ENCODE data around the gene KLHL6.
"Not testable (repeated sequence)": the region's sequence is repeated elsewhere in the genome, so short reads cannot be mapped to it uniquely, and the experiment has no call there.

The KLHL6 gene

DNA sequence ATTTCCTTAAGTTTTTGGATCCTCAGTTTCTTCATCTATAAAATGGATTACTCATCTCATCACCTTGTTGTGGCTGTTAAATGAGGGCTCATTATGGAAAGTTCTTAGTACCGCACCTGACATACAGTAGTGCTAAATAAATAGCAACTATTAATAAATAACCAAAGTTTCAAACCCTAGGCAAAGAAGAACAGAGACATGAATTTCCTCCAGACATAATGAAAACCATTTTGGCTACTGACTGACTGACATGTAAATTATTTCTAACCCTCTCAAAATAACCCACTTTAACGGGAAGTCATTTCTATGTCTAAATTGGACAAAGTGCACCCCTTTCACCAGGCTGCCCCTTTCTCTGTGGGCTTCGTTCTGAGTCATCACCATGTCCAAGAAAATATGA lies 17.4 kb upstream of the KLHL6 start:
- H3K4me3 ChIP-seq, result no peak overlapping the region
- no peak overlapping the region for H3K27ac ChIP-seq

DNA sequence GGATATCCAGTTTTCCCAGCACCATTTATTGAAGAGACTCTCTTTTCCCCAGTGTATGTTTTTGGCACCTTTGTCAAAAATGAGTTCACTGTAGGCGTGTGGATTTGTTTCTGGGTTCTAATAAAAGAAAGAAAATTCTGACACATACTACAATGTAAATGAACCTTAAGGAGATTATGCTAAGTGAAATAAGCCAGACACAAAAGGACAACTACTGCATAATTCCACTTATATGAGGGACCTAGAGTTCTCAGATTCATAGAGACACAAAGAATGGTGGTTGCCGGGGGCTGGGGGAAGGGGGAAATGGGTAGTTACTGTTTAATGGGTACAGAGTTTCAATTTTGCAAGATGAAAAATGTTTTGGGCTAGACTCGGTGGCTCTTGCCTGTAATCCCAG lies 14.7 kb upstream of the KLHL6 start:
- not testable (repeated sequence) for H3K4me3 ChIP-seq, H3K27ac ChIP-seq

DNA sequence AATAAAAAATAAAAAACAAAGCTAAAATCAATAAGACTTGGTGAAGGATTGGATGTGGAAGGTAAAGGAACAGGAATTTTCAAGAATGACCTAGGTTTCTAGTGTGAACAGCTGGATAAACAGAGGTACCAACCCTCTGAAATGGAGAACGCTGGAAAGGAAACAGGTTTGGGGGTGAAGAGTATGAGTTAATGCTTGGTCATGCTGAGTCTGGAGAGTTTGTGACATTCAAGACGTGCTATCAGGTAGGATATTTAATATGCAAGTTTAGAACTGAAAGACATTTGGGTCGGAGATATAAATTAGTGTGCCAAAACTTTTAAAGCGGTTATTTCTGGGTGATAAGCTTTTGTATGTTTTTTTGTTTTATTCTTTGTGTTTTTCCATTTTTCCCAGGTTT lies 11.4 kb upstream of the KLHL6 start:
- H3K4me3 ChIP-seq, result no peak overlapping the region
- H3K27ac ChIP-seq, result no peak overlapping the region

DNA sequence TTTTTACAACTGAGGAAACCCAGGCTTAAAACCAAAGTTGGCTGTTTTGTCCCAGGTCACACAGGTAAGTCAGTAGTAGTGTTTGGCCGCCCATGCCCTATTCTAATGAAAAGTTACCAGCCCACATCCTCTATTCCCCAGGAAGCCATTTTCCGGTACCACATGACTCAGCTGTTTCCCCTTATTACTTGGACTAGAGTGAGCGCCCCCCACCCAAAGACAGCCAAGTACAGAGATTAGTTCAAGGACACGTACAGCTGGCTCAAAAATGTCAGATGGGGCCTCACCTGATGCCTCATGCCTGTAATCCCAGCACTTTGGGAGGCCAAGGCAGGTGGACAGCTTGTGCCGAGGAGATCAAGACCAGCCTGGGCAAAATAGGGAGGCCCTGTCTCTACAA lies 8.5 kb upstream of the KLHL6 start:
- Histone ChIP-seq H3K27ac (no peak overlapping the region), H3K4me3 (no peak overlapping the region)

DNA sequence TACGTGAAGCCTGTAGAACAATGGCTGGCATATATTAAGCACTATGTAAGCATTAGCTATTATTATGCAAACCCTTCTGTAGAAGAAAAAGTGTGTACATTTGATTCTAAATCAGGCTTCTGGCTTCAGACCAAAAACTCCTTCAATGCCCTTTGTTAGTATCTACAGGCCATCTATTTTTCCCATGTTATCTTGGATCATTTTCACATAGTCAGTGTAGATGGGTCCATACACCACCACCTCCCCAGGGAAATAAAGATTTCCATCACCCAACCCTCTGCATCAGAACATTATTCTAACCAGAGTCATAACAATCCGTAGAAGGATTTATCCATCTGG lies 8.0 kb upstream of the KLHL6 start:
- H3K4me3 ChIP-seq, result no peak overlapping the region
- no peak overlapping the region for H3K27ac ChIP-seq

DNA sequence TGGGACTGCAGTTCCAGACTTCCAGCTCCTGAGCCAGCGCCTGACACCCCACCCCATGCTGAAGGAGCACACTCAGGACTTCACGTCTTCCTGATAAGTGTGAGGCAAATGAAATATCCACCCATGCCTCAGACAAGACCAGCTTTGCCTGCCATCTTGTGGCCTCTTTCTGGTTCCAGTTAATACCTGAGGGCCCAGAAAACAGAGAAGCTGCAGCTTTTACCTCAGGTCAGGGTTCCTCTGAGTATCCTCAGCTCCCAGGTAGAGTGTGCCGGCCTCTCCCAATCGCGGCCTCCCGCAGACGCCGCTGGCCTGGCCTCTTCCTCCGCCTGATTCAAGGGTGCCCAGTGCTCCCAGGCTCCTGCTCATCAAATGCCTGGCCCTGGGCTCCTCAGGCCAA lies 5.1 kb upstream of the KLHL6 start:
- H3K27ac ChIP-seq, result no peak overlapping the region

DNA sequence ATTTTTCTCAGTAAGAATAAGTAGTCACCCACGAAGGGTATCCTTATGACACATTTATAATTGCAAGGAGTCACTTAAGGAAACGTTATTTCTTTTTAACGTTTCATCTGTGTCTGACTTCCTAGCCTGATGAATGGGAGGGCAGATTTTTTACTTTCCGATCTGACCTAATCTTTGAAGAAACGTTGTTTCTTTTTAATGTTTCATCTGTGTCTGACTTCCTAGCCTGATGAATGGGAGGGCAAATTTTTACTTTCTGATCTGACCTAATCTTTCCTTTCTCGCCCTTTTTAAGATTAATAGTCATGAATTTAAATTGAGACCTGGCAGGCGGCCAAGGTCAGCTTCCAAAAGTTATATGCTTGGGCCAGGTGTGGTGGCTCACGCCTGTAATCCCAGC lies 3.0 kb upstream of the KLHL6 start:
- no peak overlapping the region for H3K27ac ChIP-seq
- H3K4me3 ChIP-seq, result no peak overlapping the region

More for the DNA sequence above, 5.1 kb upstream of the KLHL6 start:
- H3K4me3 ChIP-seq, result no peak overlapping the region

DNA sequence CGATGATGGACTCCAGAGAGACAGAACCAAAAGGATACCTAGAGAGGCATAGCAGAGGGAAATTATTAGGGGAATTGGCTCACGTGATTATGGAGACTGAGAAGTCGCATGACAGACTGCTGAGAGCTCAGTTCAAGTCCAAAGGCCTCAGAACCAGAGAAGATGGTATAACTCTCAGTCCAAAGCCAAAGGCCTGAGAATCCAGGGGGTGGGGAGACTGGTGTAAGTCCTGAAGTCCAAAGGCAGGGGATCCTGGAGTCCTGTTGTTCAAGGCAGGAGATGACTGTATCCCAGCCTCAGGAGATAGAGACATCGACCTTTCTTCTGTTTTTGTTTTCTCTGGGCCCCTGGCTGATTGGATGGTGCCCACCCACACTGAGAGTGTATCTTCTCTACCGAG lies 1.2 kb upstream of the KLHL6 start:
- H3K27ac ChIP-seq, result peak overlapping the region in 2 of 21 experiments; percentile 84 to 87
- H3K4me3 ChIP-seq, result no peak overlapping the region

DNA sequence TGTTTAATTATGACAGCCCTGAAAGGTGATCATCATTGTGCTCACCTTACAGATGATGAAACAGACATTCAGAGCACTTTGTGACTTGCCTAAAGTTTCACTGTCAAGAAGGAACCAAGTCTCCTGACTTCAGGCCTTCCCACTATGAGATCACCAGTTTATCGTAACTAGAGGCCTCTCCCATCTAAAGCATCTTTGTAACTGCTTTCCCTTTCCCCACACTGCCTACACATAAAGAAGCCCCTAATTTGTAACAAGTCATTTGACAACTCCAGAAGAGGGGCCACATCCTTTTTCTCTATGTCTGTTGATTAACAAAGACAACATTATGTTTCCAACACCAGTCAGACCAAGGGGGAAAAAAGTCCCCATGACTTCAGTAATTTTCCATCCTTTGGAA lies 1.1 kb downstream of the KLHL6 start:
- H3K4me3 ChIP-seq, result peak overlapping the region; percentile 20 to 42 (median 32)
- H3K27ac ChIP-seq, result peak overlapping the region in 13 of 21 experiments; percentile 21 to 87 (median 73)

DNA sequence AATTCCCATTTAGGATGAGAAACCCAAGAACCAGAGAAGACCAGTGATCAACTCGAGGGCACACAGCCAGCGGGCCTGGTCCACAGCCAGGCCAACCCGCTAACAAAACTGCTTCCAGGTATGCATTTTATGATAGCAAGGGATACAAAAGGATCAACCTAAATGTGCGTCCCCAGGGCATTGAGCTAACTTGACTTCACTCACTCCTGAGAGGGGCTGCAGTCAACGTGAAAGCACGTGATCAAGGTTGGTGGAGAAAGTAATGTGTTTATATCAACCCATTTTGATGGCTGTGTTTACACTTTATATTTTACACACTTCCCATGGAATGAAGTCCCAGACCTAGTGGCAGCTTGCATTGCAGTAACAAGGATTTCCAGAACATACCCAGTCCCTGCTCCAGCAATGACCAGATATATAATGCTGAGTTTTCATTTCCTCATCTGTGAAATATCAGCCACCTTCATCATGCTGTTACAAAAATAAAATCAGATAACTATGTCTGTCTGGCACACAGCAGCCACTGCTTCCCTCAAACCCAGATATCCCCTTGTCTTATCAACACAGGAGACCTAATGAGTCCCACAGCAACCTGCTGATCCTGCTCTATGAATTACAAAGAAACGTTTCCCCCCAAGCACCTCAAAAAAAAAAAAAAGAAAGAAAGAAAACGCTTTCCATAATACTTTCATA lies 2.0 kb downstream of the KLHL6 start:
- Histone ChIP-seq H3K27ac (peak overlapping the region in 11 of 21 experiments; percentile 3 to 87 (median 73)), H3K4me3 (peak overlapping the region in 5 of 7 experiments; percentile 20 to 42 (median 33))

DNA sequence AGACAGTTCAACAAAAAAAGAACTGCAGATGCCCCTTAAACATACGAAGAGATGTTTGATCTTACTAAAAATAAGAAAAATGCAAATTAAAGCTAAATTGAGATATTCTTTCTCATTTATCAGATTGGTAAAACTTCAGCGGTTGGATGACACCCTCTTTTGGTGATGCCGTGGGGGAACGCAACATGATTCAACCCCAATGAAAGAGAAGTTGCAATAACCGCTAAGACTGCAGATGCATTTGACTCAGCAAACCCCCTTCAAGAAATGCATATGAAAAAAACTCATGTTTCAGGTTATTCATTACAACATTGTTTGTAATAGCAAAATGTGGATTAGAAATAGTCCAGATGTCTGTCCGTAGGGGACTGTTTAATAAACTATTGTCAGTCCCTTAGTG lies 3.6 kb downstream of the KLHL6 start:
- H3K27ac ChIP-seq, result peak overlapping the region in 1 of 21 experiments; percentile 16

DNA sequence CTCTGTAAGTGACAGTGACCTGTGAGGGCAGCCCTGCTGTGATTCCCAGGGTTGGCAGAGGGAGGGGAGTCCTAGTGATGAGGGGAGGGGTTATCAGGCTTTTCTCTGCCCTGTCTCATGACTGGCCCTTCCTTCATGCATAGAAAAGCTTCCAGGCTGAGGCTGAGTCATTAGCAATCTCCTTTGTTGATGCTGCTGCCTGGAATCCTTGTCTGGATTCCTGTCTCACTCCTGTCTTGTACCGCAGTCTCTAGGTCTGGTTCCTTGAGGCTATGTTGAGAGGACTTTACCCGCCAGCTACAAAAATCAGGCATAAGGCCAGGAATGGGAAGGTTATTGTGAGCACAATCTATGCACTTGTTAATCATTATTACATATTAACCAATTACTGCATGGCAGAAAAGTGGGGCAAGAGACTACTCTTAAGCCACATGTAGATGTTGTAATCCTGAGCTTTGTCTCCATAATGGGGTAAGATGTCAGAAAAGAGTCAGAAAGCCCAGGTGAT lies 7.2 kb downstream of the KLHL6 start:
- Histone ChIP-seq H3K27ac (peak overlapping the region in 1 of 21 experiments; percentile 6), H3K4me3 (no peak overlapping the region)

More for the DNA sequence above, 3.6 kb downstream of the KLHL6 start:
- no peak overlapping the region for H3K4me3 ChIP-seq

DNA sequence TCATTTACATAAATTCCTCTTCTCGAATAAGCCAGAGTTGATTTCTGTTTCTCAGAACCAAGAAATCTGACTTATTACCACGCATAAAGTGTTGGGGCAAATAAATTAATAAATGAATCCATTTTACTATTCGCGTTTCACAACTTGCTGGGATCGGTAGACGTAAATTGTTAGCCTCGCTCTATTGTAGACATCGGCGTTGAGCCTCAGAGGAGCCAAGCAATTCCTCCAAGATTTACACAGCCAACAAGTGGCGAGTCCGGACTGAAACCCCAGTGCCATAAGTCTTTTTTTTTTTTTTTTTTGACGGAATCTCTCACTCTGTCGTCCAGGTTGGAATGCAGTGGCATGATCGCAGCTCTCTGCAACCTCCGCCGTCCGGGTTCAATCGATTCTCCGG lies 8.9 kb downstream of the KLHL6 start:
- H3K27ac ChIP-seq, result no peak overlapping the region

DNA sequence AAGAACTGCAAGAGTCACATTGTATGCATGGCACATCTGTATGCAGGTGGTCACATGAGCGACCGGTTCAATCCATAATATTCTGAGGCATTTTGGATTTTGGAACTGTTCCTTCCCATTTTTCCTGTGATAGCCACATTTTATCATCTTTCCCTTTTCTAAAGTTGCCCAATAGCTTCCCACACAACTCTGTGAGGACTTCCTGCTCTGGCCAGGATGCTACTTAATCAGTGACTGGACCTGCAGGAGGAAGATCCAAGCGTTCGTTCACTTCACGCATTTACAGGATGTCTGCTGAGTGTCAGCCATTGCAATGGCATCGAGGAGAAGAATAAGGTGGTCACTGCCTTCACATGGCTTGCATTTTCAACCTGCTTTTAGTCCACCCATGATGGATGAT lies 9.8 kb downstream of the KLHL6 start:
- no peak overlapping the region for H3K27ac ChIP-seq

More for the DNA sequence above, 8.9 kb downstream of the KLHL6 start:
- H3K4me3 ChIP-seq, result no peak overlapping the region

DNA sequence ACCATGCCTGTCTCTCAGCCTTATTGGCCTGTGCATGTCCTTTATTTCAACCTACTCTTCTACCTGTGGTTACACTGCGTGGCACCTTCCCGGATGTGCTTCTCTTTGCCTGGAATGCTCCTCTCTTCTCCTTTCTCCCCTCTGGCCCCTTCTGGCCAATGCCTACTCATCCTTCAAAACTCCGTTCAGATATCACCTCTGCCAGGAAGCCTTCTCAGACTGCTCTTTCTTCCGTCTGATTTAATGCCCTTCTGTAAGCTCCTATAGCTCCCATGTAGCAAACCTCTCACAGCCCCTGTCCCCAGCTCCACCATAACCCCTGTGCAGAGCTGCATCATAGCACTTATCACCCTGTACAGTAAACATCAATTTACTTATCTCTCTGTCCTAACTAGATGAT lies 13.2 kb downstream of the KLHL6 start:
- no peak overlapping the region for H3K4me3 ChIP-seq
- H3K27ac ChIP-seq, result no peak overlapping the region

More for the DNA sequence above, 9.8 kb downstream of the KLHL6 start:
- no peak overlapping the region for H3K4me3 ChIP-seq

DNA sequence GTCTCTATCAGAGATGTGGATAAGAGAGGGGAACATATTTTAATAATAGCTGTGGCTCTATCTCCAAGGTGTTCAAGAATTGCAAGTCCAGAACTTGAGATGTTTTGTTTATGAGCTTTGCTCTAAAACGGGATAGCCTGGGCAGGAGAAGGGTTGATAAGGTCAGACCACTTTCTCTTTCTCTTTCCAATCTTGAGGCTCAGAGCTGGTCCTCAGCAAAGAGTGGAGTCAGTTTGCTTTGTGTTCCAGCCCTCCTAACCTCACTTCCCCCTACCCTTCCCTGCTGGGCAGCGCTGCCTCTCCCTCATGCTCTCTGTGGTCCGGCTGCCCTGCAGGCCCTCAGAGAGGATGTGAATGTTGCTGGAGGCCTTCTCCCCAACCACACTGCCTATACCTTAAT lies 13.8 kb downstream of the KLHL6 start:
- H3K4me3 ChIP-seq, result no peak overlapping the region
- peak overlapping the region in 2 of 21 experiments; percentile 43 to 62 for H3K27ac ChIP-seq

DNA sequence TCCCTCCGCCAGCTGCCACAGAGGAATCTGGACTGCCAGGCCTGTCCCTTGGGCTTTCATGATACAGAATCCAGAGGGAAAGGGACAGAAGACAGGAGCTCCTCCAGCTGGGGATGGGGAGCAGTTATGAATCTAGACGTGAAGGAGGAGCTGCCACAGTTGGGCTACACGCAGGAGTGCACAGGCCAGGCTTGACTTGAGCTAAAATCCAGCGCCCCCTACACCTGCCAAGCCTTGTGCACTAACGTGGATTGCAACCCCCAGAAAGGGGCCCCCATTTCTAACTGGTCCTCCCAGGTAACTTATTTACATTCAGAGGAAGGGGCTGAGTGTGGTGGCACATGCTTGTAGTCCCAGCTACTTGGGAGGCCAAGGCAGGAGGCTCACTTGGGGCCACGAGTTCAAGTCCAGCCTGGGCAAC lies 14.3 kb downstream of the KLHL6 start:
- Histone ChIP-seq H3K4me3 (no peak overlapping the region), H3K27ac (peak overlapping the region in 5 of 21 experiments; percentile 18 to 62 (median 27))

DNA sequence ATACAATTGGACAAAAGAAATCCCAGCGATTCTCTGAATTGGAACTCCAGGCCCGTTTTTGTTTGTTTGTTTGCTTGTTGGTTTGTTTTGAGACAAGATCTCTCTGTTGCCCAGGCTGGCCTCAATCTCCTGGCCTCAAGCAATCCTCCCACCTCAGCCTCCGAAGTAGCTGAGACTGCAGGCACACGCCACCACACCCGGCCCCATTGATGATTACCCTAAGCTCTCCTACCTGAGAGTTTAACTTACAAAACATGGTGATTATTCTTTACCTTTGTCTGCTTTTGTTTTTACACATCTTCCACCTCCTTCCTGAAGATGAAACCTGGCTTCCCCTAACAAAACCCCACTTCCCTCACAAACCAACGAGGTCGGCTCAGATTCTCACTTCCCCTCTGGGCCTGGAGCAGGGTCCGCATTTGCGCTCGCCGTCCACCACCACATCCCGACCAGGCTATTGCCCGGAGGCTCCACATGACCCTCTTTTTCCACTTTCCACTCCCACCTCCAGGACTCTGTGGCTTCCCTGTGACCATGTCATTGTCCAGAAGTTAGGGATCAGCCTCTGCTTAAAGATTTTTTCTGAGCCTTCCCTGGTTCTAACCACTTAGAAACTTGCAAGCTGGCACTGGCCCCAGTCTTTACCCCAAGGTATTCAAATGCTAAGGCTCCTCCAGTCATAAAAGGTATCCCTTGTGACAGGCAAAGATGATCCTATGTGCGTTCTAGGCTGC lies 14.8 kb downstream of the KLHL6 start:
- Histone ChIP-seq H3K4me3 (no peak overlapping the region), H3K27ac (peak overlapping the region in 5 of 21 experiments; percentile 18 to 62 (median 27))

DNA sequence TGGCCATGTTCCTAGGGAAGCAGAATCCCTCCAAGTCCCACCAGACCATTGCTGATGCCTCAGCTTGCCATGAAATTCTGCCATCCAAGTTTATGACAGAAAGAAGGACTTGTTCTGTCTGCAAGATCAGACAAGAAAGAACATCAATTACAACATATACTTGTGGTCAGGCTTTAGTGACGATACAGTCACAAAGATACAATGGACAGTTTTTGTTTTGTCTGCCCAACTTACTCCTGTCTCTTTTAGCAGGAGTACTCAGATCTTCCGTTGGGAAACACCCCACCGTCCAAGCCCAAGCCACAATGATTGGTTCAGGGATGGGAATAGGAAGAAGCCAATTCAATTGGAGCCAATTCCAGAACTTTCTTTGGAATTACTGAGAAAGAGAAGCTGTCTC lies 15.7 kb downstream of the KLHL6 start:
- no peak overlapping the region for H3K27ac ChIP-seq
- no peak overlapping the region for H3K4me3 ChIP-seq

DNA sequence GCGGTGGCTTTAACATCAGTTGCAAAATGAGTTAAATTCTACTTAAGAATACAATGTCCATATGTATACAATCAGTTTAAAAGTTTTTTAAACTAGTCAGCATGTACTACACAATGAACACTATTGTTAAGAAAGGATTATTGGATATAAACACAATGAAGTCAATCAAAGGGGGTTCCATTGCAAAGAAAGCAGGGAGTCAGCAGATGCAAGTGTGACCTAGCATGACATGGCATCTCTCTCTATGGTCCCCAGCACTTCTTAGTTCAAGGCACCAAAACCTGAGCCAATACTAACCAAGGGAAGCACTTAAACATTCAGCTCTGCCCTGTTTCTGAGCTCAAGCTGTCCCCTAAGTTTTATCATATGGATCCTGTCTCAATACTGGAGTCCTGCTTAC lies 17.0 kb downstream of the KLHL6 start:
- Histone ChIP-seq H3K27ac (no peak overlapping the region), H3K4me3 (no peak overlapping the region)

DNA sequence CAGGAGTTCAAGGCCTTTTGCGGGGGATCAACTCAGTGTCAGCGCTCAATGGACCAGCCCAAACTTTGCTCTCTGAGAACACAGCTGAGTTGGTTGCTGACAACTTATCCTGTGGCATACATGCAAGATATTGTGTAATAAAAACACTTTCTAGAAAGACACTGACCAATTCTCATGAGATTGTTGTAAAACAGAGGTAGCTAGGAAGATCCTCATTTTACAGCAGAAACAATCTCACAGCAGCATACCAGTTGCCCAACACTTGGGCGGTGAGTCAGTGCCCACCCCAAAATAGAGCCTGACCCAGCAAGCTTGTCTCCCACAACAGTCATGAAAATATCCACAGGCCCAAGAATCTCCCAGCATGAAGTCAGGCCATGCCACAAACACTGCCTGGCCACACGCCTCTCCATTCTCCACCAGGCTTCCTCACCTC lies 18.2 kb downstream of the KLHL6 start:
- Histone ChIP-seq H3K4me3 (no peak overlapping the region), H3K27ac (peak overlapping the region in 4 of 21 experiments; percentile 21 to 62 (median 38))

Data from skin epidermis (tissue), 12 donors.